Astrocyte (in vitro differentiated cells and primary cell): ENCODE data around the gene NEU1. TPM values are rescaled to one million over a fixed set of nuclear protein-coding genes. Genes with fewer than 3 reads are reported as not detected.
"Not testable (repeated sequence)": the region's sequence is repeated elsewhere in the genome, so short reads cannot be mapped to it uniquely, and the experiment has no call there.

Experiments
- DNase-seq: peaks from one replicate; pipeline ENCODE4 v3.0.0-alpha.2; 2010; ENCODE audit warnings: low read depth
- FAIRE-seq: peaks from 2 replicates; lab custom pipeline; 2011; peaks lifted over from hg19 to GRCh38; lab: Jason Lieb, UNC
- H2AFZ ChIP-seq: 2 replicates; pipeline ENCODE4 v1.6.0; 2012; ENCODE audit warnings: low read depth, low read length, inconsistent platforms
- H3K27ac ChIP-seq: 2 replicates; pipeline ENCODE4 v1.5.1; 2011; ENCODE audit warnings: low read depth, low read length, inconsistent platforms
- H3K27me3 ChIP-seq: 2 replicates; pipeline ENCODE4 v1.6.0; 2011; ENCODE audit warnings: low read length, inconsistent platforms; ENCODE audit not compliant: insufficient read depth
- H3K36me3 ChIP-seq: 2 replicates; pipeline ENCODE4 v1.5.1; 2011; ENCODE audit warnings: low read length, inconsistent platforms; ENCODE audit not compliant: insufficient read depth
- H3K4me1 ChIP-seq: 2 replicates; pipeline ENCODE4 v1.5.1; 2011; ENCODE audit warnings: low read length, inconsistent platforms; ENCODE audit not compliant: insufficient read depth
- H3K4me2 ChIP-seq: 2 replicates; pipeline ENCODE4 v1.6.0; 2012; ENCODE audit warnings: low read length, inconsistent platforms
- H3K4me3 ChIP-seq: 2 replicates; pipeline ENCODE4 v1.5.1; 2011; ENCODE audit warnings: low read depth, mild to moderate bottlenecking, low read length, inconsistent platforms; ENCODE audit not compliant: insufficient read depth
- H3K79me2 ChIP-seq: 2 replicates; pipeline ENCODE4 v1.6.0; 2012; ENCODE audit warnings: mild to moderate bottlenecking, low read length, inconsistent platforms; ENCODE audit not compliant: insufficient read depth
- H3K9ac ChIP-seq: 2 replicates; pipeline ENCODE4 v1.6.0; 2012; ENCODE audit warnings: mild to moderate bottlenecking, low read length, inconsistent platforms
- H3K9me3 ChIP-seq: 2 replicates; pipeline ENCODE4 v1.5.1; 2012; ENCODE audit warnings: low read depth, mild to moderate bottlenecking, low read length, inconsistent platforms; ENCODE audit not compliant: insufficient read depth
- H4K20me1 ChIP-seq: 2 replicates; pipeline ENCODE4 v1.6.0; 2012; ENCODE audit warnings: low read length, inconsistent platforms; ENCODE audit not compliant: insufficient read depth
- H3K27ac Mint-ChIP-seq: one replicate; pipeline ENCODE4 v1.8.0; 2021; ENCODE audit warnings: mild to moderate bottlenecking, mixed read lengths; ENCODE audit not compliant: unreplicated experiment
- H3K27me3 Mint-ChIP-seq: one replicate; pipeline ENCODE4 v1.8.0; 2021; ENCODE audit warnings: low read depth, mixed read lengths; ENCODE audit not compliant: unreplicated experiment
- H3K36me3 Mint-ChIP-seq: one replicate; pipeline ENCODE4 v1.8.0; 2021; ENCODE audit warnings: low read depth, mixed read lengths; ENCODE audit not compliant: unreplicated experiment
- H3K4me1 Mint-ChIP-seq: one replicate; pipeline ENCODE4 v1.8.0; 2021; ENCODE audit warnings: low read depth, mixed read lengths; ENCODE audit not compliant: unreplicated experiment
- H3K4me3 Mint-ChIP-seq: one replicate; pipeline ENCODE4 v1.8.0; 2021; ENCODE audit warnings: mild to moderate bottlenecking, moderate library complexity, mixed read lengths; ENCODE audit not compliant: unreplicated experiment
- H3K9me3 Mint-ChIP-seq: one replicate; pipeline ENCODE4 v1.8.0; 2021; ENCODE audit warnings: mild to moderate bottlenecking, mixed read lengths; ENCODE audit not compliant: unreplicated experiment
- EZH2 ChIP-seq: IDR thresholded peaks from 2 replicates; pipeline ENCODE4 v1.6.1; 2012; ENCODE audit warnings: mild to moderate bottlenecking, low read length, inconsistent platforms; ENCODE audit not compliant: insufficient read depth
- total RNA-seq: library from RNA; stranded (reverse); gene quantifications from 2 replicates; pipeline ENCODE4 v1.2.1, GENCODE V29; 2021
- TF ChIP-seq, protein P1 (sequence below): IDR thresholded peaks from 2 replicates; pipeline ENCODE4 v1.5.1; 2011; ENCODE audit warnings: low read depth, mild to moderate bottlenecking, inconsistent platforms, low read length, moderate library complexity; ENCODE audit not compliant: insufficient read depth

The NEU1 gene
- total RNA-seq, 1 donor from 2014 or later: 47.3 TPM

DNA sequence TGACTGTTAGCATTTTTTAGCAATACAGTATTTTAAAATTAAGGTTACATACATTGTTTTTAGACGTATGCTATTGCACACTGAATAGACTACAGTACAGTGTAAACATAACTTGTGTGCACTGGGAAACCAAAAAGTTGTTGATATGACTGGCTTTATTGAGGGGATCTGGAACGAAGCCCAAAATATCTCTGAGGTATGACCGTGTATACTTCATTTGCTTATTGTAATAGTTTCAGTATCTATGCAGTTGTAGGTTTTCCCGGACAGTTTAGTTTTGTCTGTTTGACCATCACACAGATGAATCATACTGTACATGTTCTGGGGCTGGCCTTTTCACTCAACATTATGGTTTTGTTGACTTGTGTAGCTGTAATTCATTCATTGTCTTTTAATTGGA lies 46.2 kb upstream of the NEU1 start:
- no peak overlapping the region for H3K27ac ChIP-seq
- no peaks in the 10 kb centered on the region for H4K20me1 ChIP-seq
- Mint-ChIP-seq H3K27me3 (peaks cover 9% of the 10 kb centered on the region), H3K9me3 (no peaks in the 10 kb centered on the region), H3K27ac (no peak overlapping the region), H3K4me3 (no peak overlapping the region), H3K4me1 (peaks cover 1% of the 10 kb centered on the region), H3K36me3 (no peaks in the 10 kb centered on the region)
- peaks cover 6% of the 10 kb centered on the region for H3K4me1 ChIP-seq
- no peak overlapping the region for H3K9ac ChIP-seq
- no peak for TF ChIP-seq EZH2
- TF ChIP-seq, protein P1, sequence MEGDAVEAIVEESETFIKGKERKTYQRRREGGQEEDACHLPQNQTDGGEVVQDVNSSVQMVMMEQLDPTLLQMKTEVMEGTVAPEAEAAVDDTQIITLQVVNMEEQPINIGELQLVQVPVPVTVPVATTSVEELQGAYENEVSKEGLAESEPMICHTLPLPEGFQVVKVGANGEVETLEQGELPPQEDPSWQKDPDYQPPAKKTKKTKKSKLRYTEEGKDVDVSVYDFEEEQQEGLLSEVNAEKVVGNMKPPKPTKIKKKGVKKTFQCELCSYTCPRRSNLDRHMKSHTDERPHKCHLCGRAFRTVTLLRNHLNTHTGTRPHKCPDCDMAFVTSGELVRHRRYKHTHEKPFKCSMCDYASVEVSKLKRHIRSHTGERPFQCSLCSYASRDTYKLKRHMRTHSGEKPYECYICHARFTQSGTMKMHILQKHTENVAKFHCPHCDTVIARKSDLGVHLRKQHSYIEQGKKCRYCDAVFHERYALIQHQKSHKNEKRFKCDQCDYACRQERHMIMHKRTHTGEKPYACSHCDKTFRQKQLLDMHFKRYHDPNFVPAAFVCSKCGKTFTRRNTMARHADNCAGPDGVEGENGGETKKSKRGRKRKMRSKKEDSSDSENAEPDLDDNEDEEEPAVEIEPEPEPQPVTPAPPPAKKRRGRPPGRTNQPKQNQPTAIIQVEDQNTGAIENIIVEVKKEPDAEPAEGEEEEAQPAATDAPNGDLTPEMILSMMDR: no peak
- H3K27me3 ChIP-seq: no peaks in the 10 kb centered on the region
- H2AFZ ChIP-seq: no peak overlapping the region
- no peaks in the 10 kb centered on the region for H3K9me3 ChIP-seq
- FAIRE-seq (no peak), DNase-seq (peak; percentile 56)
- H3K4me3 ChIP-seq: no peak overlapping the region
- no peak overlapping the region for H3K4me2 ChIP-seq
- no peaks in the 10 kb centered on the region for H3K36me3 ChIP-seq
- H3K79me2 ChIP-seq: no peaks in the 10 kb centered on the region

DNA sequence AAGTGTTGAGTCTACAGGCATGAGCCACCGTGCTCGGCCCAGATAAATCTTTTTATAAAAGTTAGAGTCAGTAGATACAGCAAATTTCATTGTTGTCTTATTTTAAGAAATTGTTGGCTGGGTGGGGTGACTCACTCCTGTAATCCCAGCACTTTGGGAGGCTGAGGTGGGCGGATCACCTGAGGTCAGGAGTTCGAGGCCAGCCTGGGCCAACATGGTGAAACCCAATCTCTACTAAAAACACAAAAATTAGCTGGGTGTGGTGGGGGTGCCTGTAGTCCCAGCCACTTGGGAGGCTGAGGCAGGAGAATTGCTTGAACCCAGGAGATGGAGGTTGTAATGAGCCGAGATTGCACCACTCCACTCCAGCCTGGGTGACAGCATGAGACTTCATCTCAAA lies 45.6 kb upstream of the NEU1 start:
- not testable (repeated sequence) for DNase-seq, H3K4me2 ChIP-seq, FAIRE-seq, H3K36me3 Mint-ChIP-seq, H4K20me1 ChIP-seq, H3K9me3 Mint-ChIP-seq, H3K27ac ChIP-seq, H3K27me3 Mint-ChIP-seq, H3K9me3 ChIP-seq, H3K4me3 ChIP-seq, H3K27me3 ChIP-seq, H3K27ac Mint-ChIP-seq, H3K36me3 ChIP-seq, H3K9ac ChIP-seq, H2AFZ ChIP-seq, H3K79me2 ChIP-seq, H3K4me1 Mint-ChIP-seq, H3K4me1 ChIP-seq, H3K4me3 Mint-ChIP-seq

DNA sequence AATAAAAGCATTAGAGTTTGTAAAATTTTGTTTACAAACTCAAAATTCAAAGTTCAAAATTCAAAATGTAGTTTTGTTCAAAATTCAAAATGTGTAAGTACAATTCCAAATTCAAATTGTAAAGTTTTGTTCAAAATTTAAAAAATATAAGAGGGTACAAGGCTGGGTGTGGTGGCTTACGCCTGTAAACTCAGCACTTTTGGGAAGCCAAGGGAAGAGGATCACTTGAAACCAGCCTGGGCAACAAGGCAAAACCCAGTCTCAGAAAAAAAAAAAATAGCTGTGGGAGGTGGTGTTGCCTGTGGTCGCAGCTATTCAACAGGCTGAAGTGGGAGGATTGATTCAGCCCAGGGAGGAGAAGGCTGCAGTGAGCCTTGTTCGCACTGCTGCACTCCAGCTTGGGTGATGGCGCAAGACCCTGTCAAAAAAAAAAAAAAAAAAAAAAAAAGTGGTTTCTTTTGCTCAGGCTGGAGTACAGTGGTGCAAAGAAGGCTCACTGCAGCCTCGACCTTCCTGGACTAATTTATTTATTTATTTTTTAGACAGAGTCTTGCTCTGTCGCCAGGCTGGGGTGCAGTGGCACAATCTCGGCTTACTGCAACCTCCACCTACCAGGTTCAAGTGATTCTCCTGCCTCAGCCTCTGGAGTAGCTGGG lies 44.7 kb upstream of the NEU1 start:
- FAIRE-seq (no peak), DNase-seq (peak; percentile 78)
- H3K4me2 ChIP-seq: no peak overlapping the region
- H3K4me3 Mint-ChIP-seq: no peak overlapping the region
- H3K36me3 Mint-ChIP-seq: no peaks in the 10 kb centered on the region
- H3K27me3 ChIP-seq: no peaks in the 10 kb centered on the region
- no peaks in the 10 kb centered on the region for H4K20me1 ChIP-seq
- H3K36me3 ChIP-seq: no peaks in the 10 kb centered on the region
- no peaks in the 10 kb centered on the region for H3K9me3 Mint-ChIP-seq
- H3K4me1 ChIP-seq: peaks cover 6% of the 10 kb centered on the region
- peaks cover 9% of the 10 kb centered on the region for H3K27me3 Mint-ChIP-seq
- H3K27ac ChIP-seq: no peak overlapping the region
- H3K27ac Mint-ChIP-seq: no peak overlapping the region
- no peak overlapping the region for H3K9ac ChIP-seq
- H3K9me3 ChIP-seq: no peaks in the 10 kb centered on the region
- H3K4me1 Mint-ChIP-seq: peaks cover 3% of the 10 kb centered on the region
- TF ChIP-seq EZH2: no peak
- TF ChIP-seq, protein P1: no peak
- no peaks in the 10 kb centered on the region for H3K79me2 ChIP-seq
- H2AFZ ChIP-seq: no peak overlapping the region
- no peak overlapping the region for H3K4me3 ChIP-seq

DNA sequence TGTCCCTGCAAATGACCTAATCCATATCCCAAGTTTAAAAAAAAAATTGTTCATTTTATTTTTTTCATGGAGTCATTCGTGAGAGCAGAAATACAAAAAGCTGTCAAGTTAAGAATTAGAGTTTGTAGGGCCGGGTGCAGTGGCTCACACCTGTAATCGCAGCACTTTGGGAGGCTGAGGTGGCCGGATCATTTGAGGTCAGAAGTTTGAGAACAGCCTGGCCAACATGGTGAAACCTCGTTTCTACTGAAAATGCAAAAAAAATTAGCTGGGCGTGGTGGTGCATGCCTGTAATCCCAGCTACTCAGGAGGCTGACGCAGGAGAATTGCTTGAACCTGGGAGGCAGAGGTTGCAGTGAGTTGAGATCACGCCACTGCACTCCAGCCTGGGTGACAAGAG lies 44.1 kb upstream of the NEU1 start:
- H3K36me3 ChIP-seq, H3K4me2 ChIP-seq, H3K4me3 ChIP-seq, H4K20me1 ChIP-seq, H3K4me1 Mint-ChIP-seq, H3K4me1 ChIP-seq, H3K79me2 ChIP-seq, H3K27ac ChIP-seq, H3K4me3 Mint-ChIP-seq, DNase-seq, FAIRE-seq, H3K9ac ChIP-seq, H2AFZ ChIP-seq, H3K27ac Mint-ChIP-seq, H3K36me3 Mint-ChIP-seq, H3K9me3 ChIP-seq, H3K27me3 ChIP-seq, H3K9me3 Mint-ChIP-seq, H3K27me3 Mint-ChIP-seq: not testable (repeated sequence)
